K562 (cell line): ENCODE measurements around the gene TMEM167A. TPM values are rescaled to one million over a fixed set of nuclear protein-coding genes. Genes with fewer than 3 reads are reported as not detected.

ENCODE experiments used
- ATAC-seq: fragments of 200-7000 bp; cut with Tn5 transposase; 3 replicates; pipeline ENCODE4 v1.9.1; 2020; ENCODE audit warnings: moderate library complexity
- BruUV-seq: library from RNA; stranded (reverse); fragments of 400-500 nt; replicated peaks from 2 replicates; lab custom pipeline; 2021; lab: Mats Ljungman, UMichigan
- CTCF ChIA-PET: fragments of 300-600 bp; formaldehyde crosslinking; extraction: SDS; loops from one replicate; lab custom pipeline; 2021; ENCODE audit warnings: low intra/inter-chr PET ratio; lab: Yijun Ruan, JAX
- POLR2A ChIA-PET: fragments of 300-600, 350-650 bp; sonication (Branson Sonifier 250); formaldehyde crosslinking; extraction: SDS; loops from one replicate; lab custom pipeline; 2021; ENCODE audit warnings: antibody characterized with exemption, inconsistent platforms; lab: Yijun Ruan, JAX
- DNase-seq, 4 experiments: peaks; one replicate each; pipeline versions ENCODE4 v3.0.0 to v3.0.0-alpha.2; 2011 to 2018; ENCODE audit warnings: low spot score in 3 of 4, mixed read lengths in 3 of 4; ENCODE audit errors: extremely low read depth in 1 of 4
- FAIRE-seq: peaks from 2 replicates; lab custom pipeline; 2011; peaks lifted over from hg19 to GRCh38; lab: Jason Lieb, UNC
- H2AFZ ChIP-seq: 2 replicates; pipeline ENCODE4 v1.6.0; 2011; ENCODE audit warnings: low read depth, low read length, control low read depth, inconsistent platforms
- H3K27ac ChIP-seq: fragments of 200-600 bp; 3 replicates; pipeline ENCODE4 v1.8.0; 2011; ENCODE audit warnings: low read depth, mild to moderate bottlenecking, control low read depth, inconsistent platforms, low read length, moderate library complexity, mixed read lengths; ENCODE audit errors: extremely low read depth
- H3K27me3 ChIP-seq, 2 experiments: fragments of 300-600 bp in 1 of 2; 2 replicates in 1 of 2; 3 replicates in 1 of 2; pipeline versions ENCODE4 v1.6.0 to v1.8.0; 2011; ENCODE audit warnings: inconsistent platforms in 2 of 2, low read length in 2 of 2, mild to moderate bottlenecking in 1 of 2, mixed read lengths in 1 of 2, moderate library complexity in 1 of 2; ENCODE audit not compliant: control insufficient read depth in 2 of 2, insufficient read depth in 2 of 2
- H3K36me3 ChIP-seq: fragments of 300-600 bp; 3 replicates; pipeline ENCODE4 v1.8.0; 2011; ENCODE audit warnings: mild to moderate bottlenecking, low read length, inconsistent platforms; ENCODE audit not compliant: control insufficient read depth, insufficient read depth
- H3K4me1 ChIP-seq, 2 experiments: fragments of 200-600 bp in 1 of 2; replicated peaks in 1 of 2; 2 replicates in 1 of 2; 3 replicates in 1 of 2; pipeline versions ENCODE4 v1.5.1 to v1.8.0; 2011; ENCODE audit warnings: inconsistent platforms in 2 of 2, low read length in 2 of 2, mild to moderate bottlenecking in 1 of 2, mixed read lengths in 1 of 2, moderate library complexity in 1 of 2; ENCODE audit not compliant: control insufficient read depth in 2 of 2, insufficient read depth in 2 of 2
- H3K4me2 ChIP-seq: 2 replicates; pipeline ENCODE4 v1.6.1; 2011; ENCODE audit warnings: low read length, control low read depth, inconsistent platforms, mixed read lengths; ENCODE audit not compliant: insufficient read depth
- H3K4me3 ChIP-seq: fragments of 200-600 bp; sonication (generic), shearing (Covaris generic); 2 replicates; pipeline ENCODE4 v1.5.1; 2016; ENCODE audit warnings: control low read depth, inconsistent platforms
- H3K79me2 ChIP-seq: fragments of 200-600 bp; 3 replicates; pipeline ENCODE4 v1.8.0; 2011; ENCODE audit warnings: low read length, inconsistent platforms; ENCODE audit not compliant: control insufficient read depth, insufficient read depth
- H3K9ac ChIP-seq, 2 experiments: 2 replicates each; pipeline versions ENCODE4 v1.6.0 to v1.6.1; 2011; ENCODE audit warnings: low read depth in 2 of 2, low read length in 2 of 2, control low read depth in 1 of 2, inconsistent platforms in 1 of 2, mild to moderate bottlenecking in 1 of 2, mixed read lengths in 1 of 2; ENCODE audit not compliant: insufficient read depth in 1 of 2
- H3K9me1 ChIP-seq: one replicate; pipeline ENCODE4 v1.6.0; 2011; ENCODE audit warnings: inconsistent platforms, mild to moderate bottlenecking, low read length, moderate library complexity; ENCODE audit not compliant: control insufficient read depth, insufficient read depth
- H3K9me3 ChIP-seq: replicated peaks from 2 replicates; pipeline ENCODE4 v1.5.1; 2011; ENCODE audit warnings: low read depth, low read length, inconsistent platforms; ENCODE audit not compliant: control insufficient read depth, insufficient read depth
- H4K20me1 ChIP-seq: replicated peaks from 2 replicates; pipeline ENCODE4 v1.6.1; 2011; ENCODE audit warnings: low read length, inconsistent platforms, mixed read lengths; ENCODE audit not compliant: control insufficient read depth, insufficient read depth
- C11orf30 ChIP-seq: fragments of 450-650 bp; IDR thresholded peaks from 2 replicates; pipeline ENCODE4 v1.6.1; 2016; ENCODE audit warnings: low read depth, mild to moderate bottlenecking
- ESRRB ChIP-seq: fragments of 250-450 bp; sonication (Bioruptor Pico); IDR thresholded peaks from 2 replicates; pipeline ENCODE4 v1.5.0; 2020; ENCODE audit warnings: mild to moderate bottlenecking, moderate library complexity, borderline replicate concordance
- ETS2 ChIP-seq: IDR thresholded peaks from 2 replicates; pipeline ENCODE4 v1.6.1; 2016; ENCODE audit warnings: borderline replicate concordance, missing genetic modification characterization, mild to moderate bottlenecking, moderate library complexity, missing compliant biosample characterization; ENCODE audit not compliant: poor library complexity, severe bottlenecking
- LCOR ChIP-seq: sonication (generic); formaldehyde crosslinking; IDR thresholded peaks from 2 replicates; pipeline ENCODE4 v1.8.0; 2022; ENCODE audit warnings: mild to moderate bottlenecking, missing genetic modification reagents
- MECOM ChIP-seq: fragments of 250-450 bp; sonication (Bioruptor Pico); IDR thresholded peaks from 2 replicates; pipeline ENCODE4 v1.8.0; 2022; ENCODE audit warnings: inconsistent platforms
- NONO ChIP-seq, 2 experiments: fragments of 200-400 bp in 1 of 2; fragments of 450-650 bp in 1 of 2; formaldehyde crosslinking in 1 of 2; IDR thresholded peaks; 2 replicates each; pipeline ENCODE4 v1.6.1; 2017; ENCODE audit warnings: low read depth in 2 of 2, mild to moderate bottlenecking in 2 of 2, moderate library complexity in 2 of 2, low read length in 1 of 2
- RBBP5 ChIP-seq: fragments of 200-600 bp; sonication (generic); IDR thresholded peaks from 2 replicates; pipeline ENCODE4 v1.6.1; 2012; ENCODE audit warnings: borderline replicate concordance, mild to moderate bottlenecking, low read length, control low read depth, inconsistent platforms; ENCODE audit not compliant: insufficient read depth, poor library complexity, severe bottlenecking
- RNF219 ChIP-seq: fragments of 250-450 bp; sonication (Bioruptor Pico); IDR thresholded peaks from 2 replicates; pipeline ENCODE4 v1.5.0; 2022; ENCODE audit warnings: mild to moderate bottlenecking
- YBX1 ChIP-seq: fragments of 450-650 bp; IDR thresholded peaks from 2 replicates; pipeline ENCODE4 v1.7.1; 2016; ENCODE audit warnings: mild to moderate bottlenecking
- ZBTB5 ChIP-seq: fragments of 450-650 bp; IDR thresholded peaks from 2 replicates; pipeline ENCODE4 v1.6.1; 2017; ENCODE audit warnings: antibody characterized with exemption
- ZNF316 ChIP-seq: fragments of 450-650 bp; IDR thresholded peaks from 2 replicates; pipeline ENCODE4 v1.6.1; 2016
- ZNF785 ChIP-seq: fragments of 250-450 bp; sonication (Bioruptor Pico); IDR thresholded peaks from 2 replicates; pipeline ENCODE4 v1.4.0; 2020; ENCODE audit warnings: mild to moderate bottlenecking
- WGBS: fragments of 100-300 bp; shearing (Covaris generic); methylation state at CpG from one replicate; pipeline ENCODE4 v1.1.6; 2016; ENCODE audit warnings: low coverage, mixed read lengths; ENCODE audit not compliant: insufficient coverage; ENCODE audit errors: missing lambda C conversion rate; 5-methylcytosine and 5-hydroxymethylcytosine counted together
- in situ Hi-C: fragments of 300-500 bp; cut with MboI; formaldehyde crosslinking; loops from 4 replicates; pipeline ENCODE4 v1.15.0; 2018; ENCODE audit warnings: inconsistent platforms, mixed read lengths
- intact Hi-C: fragments of 100-400 bp; cut with micrococcal nuclease; formaldehyde crosslinking; loops from 2 replicates; pipeline ENCODE4 v1.14.2; 2022
- polyA plus RNA-seq, 8 experiments: library from polyadenylated mRNA; depleted of rRNA in 4 of 8; stranded (reverse) in 5 of 8; unstranded in 3 of 8; fragments of >200 nt; fragmentation: Nextera tagmentation in 2 of 8; fragmentation: Illumina TruSeq in 1 of 8; extraction: Ambion mirVana in 2 of 8; extraction: Trizol in 1 of 8; gene quantifications; 2 replicates each; pipeline versions ENCODE4 v1.2.1 to v1.2.3, GENCODE V29; 2011 to 2014; ENCODE audit warnings: inconsistent platforms in 1 of 8, missing spikeins in 1 of 8
- total RNA-seq, 7 experiments: library from RNA; depleted of rRNA in 6 of 7; stranded (reverse); fragments of >200 nt in 6 of 7; fragmentation: Illumina TruSeq in 2 of 7; extraction: Trizol in 2 of 7; gene quantifications; 2 replicates each; pipeline versions ENCODE4 v1.2.1 to v1.2.3, GENCODE V29; 2011 to 2021; ENCODE audit warnings: low replicate concordance in 1 of 7

TMEM167A gene
- total and polyA plus RNA-seq, 9 of the 15 experiments (the other 6 are each of a cell fraction or from before 2014, with no cell fraction given): 35.3 to 458 (median 110) TPM

GRCh38 chr5:83034036-83034435 lies 43.2 kb downstream of the TMEM167A start:
- Histone ChIP-seq H3K9me3 (no peaks in the 10 kb centered on the region), H3K79me2 (no peaks in the 10 kb centered on the region), H3K4me3 (no peak overlapping the region), H3K9me1 (no peaks in the 10 kb centered on the region), H3K36me3 (no peaks in the 10 kb centered on the region), H3K27me3 (no peaks in the 10 kb centered on the region), H3K4me1 (no peaks in the 10 kb centered on the region; a peak in 1 of 5 replicates), H3K27ac (no peak overlapping the region), H3K4me2 (no peak overlapping the region), H2AFZ (no peak overlapping the region), H3K9ac (no peak overlapping the region), H4K20me1 (no peaks in the 10 kb centered on the region)
- no TSS peak for BruUV-seq
- in situ Hi-C loops (no loop called here), intact Hi-C loops (no loop called here)
- ChIA-PET CTCF (no interaction called here), POLR2A (interaction anchor here (1.2 kb wide), 1 partner anchor 13 kb away, joined by 3 read pairs; no protein-coding TSS in a partner anchor)
- FAIRE-seq (no peak), DNase-seq (no peak), ATAC-seq (no peak)
- TF ChIP-seq ETS2 (tag) (no peak), NONO (IDR thresholded peaks at IDR 0.05; ENCODE audit: low read depth in 2 of 2, low read length in 1 of 2) (no peak), ZNF785 (CRISPR knock-in tag) (no peak), YBX1 (no peak)
- WGBS: 35% methylated on average over 3 of the region's 3 CpGs

- no peaks in the 10 kb centered on the region for H3K79me2 ChIP-seq
- no peaks in the 10 kb centered on the region for H3K27me3 ChIP-seq
- ChIA-PET POLR2A (interaction anchor here (1.0 kb wide), 1 partner anchor 20 kb away, joined by 3 read pairs; no protein-coding TSS in a partner anchor), CTCF (no interaction called here)
- H3K36me3 ChIP-seq: no peaks in the 10 kb centered on the region
- FAIRE-seq: no peak
- H3K4me1 ChIP-seq: no peaks in the 10 kb centered on the region; a peak in 1 of 5 replicates
- H3K9me1 ChIP-seq: no peaks in the 10 kb centered on the region
- no peaks in the 10 kb centered on the region for H4K20me1 ChIP-seq
- ATAC-seq: no peak
- H3K9me3 ChIP-seq: no peaks in the 10 kb centered on the region
- intact Hi-C loops: no loop called here
- DNase-seq: no peak
- H2AFZ ChIP-seq: no peak overlapping the region
- H3K4me3 ChIP-seq: no peak overlapping the region
- WGBS: 50% methylated on average over 1 of the region's 1 CpG
- H3K9ac ChIP-seq: no peak overlapping the region
- H3K4me2 ChIP-seq: no peak overlapping the region
- BruUV-seq: no TSS peak
- in situ Hi-C loops: no loop called here
- H3K27ac ChIP-seq: no peak overlapping the region
- TF ChIP-seq LCOR (CRISPR knock-in tag) (no peak), RNF219 (no peak), ZBTB5 (no peak), ESRRB (no peak), RBBP5 (no peak), ZNF316 (no peak), C11orf30 (no peak), MECOM (CRISPR knock-in tag) (no peak)
Observed at GRCh38 chr5:83031381-83031780, 45.8 kb downstream of the TMEM167A start.
